Type B pancreatic cell (in vitro differentiated cells): ENCODE results near the gene CDC42EP3. TPM values are rescaled to one million over a fixed set of nuclear protein-coding genes. Genes with fewer than 3 reads are reported as not detected.

Source experiments
- DNase-seq: peaks from one replicate; pipeline ENCODE4 v3.0.0; 2021; ENCODE audit warnings: mixed read lengths; ENCODE audit not compliant: unreplicated experiment; ENCODE audit errors: extremely low spot score
- H3K27ac Mint-ChIP-seq: 2 replicates; pipeline ENCODE4 v1.8.0; 2021; ENCODE audit warnings: mild to moderate bottlenecking, mixed read lengths
- H3K27me3 Mint-ChIP-seq: 2 replicates; pipeline ENCODE4 v1.8.0; 2021; ENCODE audit warnings: mixed read lengths
- H3K36me3 Mint-ChIP-seq: 2 replicates; pipeline ENCODE4 v1.8.0; 2021; ENCODE audit warnings: mixed read lengths
- H3K4me1 Mint-ChIP-seq: one replicate; pipeline ENCODE4 v1.8.0; 2021; ENCODE audit warnings: mixed read lengths; ENCODE audit not compliant: unreplicated experiment
- H3K4me3 Mint-ChIP-seq: 2 replicates; pipeline ENCODE4 v1.8.0; 2021; ENCODE audit warnings: mild to moderate bottlenecking, mixed read lengths
- H3K9me3 Mint-ChIP-seq: 2 replicates; pipeline ENCODE4 v1.8.0; 2021; ENCODE audit warnings: mixed read lengths
- CTCF ChIP-seq: fragments of 200-600 bp; sonication (generic); conservative IDR thresholded peaks from 2 replicates; pipeline ENCODE4 v1.5.0; 2021; ENCODE audit warnings: antibody characterized with exemption, mild to moderate bottlenecking
- total RNA-seq: library from RNA; stranded (reverse); gene quantifications from 2 replicates; pipeline ENCODE4 v1.2.1, GENCODE V29; 2021; ENCODE audit warnings: low replicate concordance

Gene CDC42EP3
- total RNA-seq, 1 donor from 2014 or later, result 43.7 TPM

DNA sequence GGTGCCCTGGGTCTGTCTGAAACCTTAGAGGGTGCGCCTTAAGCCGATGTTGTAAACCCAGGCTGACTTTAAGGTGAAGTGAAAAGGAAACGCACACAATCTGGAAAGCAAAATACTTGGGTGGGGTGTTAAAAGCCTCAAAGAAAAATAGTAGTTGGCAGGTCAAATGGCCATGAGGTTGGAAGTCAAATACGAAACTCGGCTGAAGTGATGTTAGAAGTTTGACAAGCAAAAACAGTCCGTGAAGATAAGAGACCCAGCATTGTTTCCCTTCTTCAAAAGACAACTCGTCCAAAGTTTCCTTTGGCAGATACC lies 1.4 kb upstream of the CDC42EP3 start:
- Mint-ChIP-seq H3K4me3 (peak overlapping the region; percentile 87), H3K4me1 (peaks cover 28% of the 10 kb centered on the region), H3K27ac (peak overlapping the region; percentile 80), H3K27me3 (peaks cover 11% of the 10 kb centered on the region), H3K9me3 (no peaks in the 10 kb centered on the region), H3K36me3 (peaks cover 8% of the 10 kb centered on the region)
- DNase-seq, result no peak
- no peak for TF ChIP-seq CTCF

- peaks cover 11% of the 10 kb centered on the region for H3K27me3 Mint-ChIP-seq
- H3K9me3 Mint-ChIP-seq, result no peaks in the 10 kb centered on the region
- peaks cover 28% of the 10 kb centered on the region for H3K4me1 Mint-ChIP-seq
- H3K36me3 Mint-ChIP-seq, result peaks cover 8% of the 10 kb centered on the region
- H3K4me3 Mint-ChIP-seq, result peak overlapping the region; percentile 87
- DNase-seq, result peak; percentile 89
- peak overlapping the region; percentile 80 for H3K27ac Mint-ChIP-seq
- no peak for TF ChIP-seq CTCF
Observed at GRCh38 chr2:37672104-37672869, 845 bp upstream of the CDC42EP3 start.

GRCh38 chr2:37671816-37672103 lies 318 bp upstream of the CDC42EP3 start:
- Mint-ChIP-seq H3K9me3 (no peaks in the 10 kb centered on the region), H3K27me3 (peaks cover 11% of the 10 kb centered on the region), H3K36me3 (peaks cover 8% of the 10 kb centered on the region), H3K4me3 (peak overlapping the region; percentile 87), H3K27ac (peak overlapping the region; percentile 71), H3K4me1 (peaks cover 28% of the 10 kb centered on the region)
- DNase-seq, result no peak
- TF ChIP-seq CTCF, result no peak

GRCh38 chr2:37670378-37671008 lies 949 bp downstream of the CDC42EP3 start:
- DNase-seq, result no peak
- Mint-ChIP-seq H3K36me3 (peaks cover 8% of the 10 kb centered on the region), H3K4me1 (peaks cover 35% of the 10 kb centered on the region), H3K27me3 (peaks cover 11% of the 10 kb centered on the region), H3K27ac (peak overlapping the region; percentile 89), H3K4me3 (peak overlapping the region; percentile 89), H3K9me3 (no peaks in the 10 kb centered on the region)
- no peak for TF ChIP-seq CTCF

- Mint-ChIP-seq H3K27ac (peak overlapping the region; percentile 89), H3K4me1 (peaks cover 39% of the 10 kb centered on the region)
Observed at GRCh38 chr2:37669446-37669845, 2.0 kb downstream of the CDC42EP3 start.

More at GRCh38 chr2:37669446-37669845, 2.0 kb downstream of the CDC42EP3 start:
- DNase-seq, result no peak
- Mint-ChIP-seq H3K27me3 (peaks cover 11% of the 10 kb centered on the region), H3K4me3 (peak overlapping the region; percentile 89), H3K36me3 (peaks cover 10% of the 10 kb centered on the region), H3K9me3 (no peaks in the 10 kb centered on the region)
- TF ChIP-seq CTCF, result no peak
